A549 (cell line): ENCODE results near the gene CSF3.

Experiments used
- CEBPB ChIP-seq, 2 experiments: fragments of >200 bp in 1 of 2; sonication (Bioruptor Twin) in 1 of 2; formaldehyde crosslinking in 1 of 2; IDR thresholded peaks; 2 replicates each; pipeline ENCODE4 v1.6.1; 2012 to 2016
- CHD4 ChIP-seq: fragments of 200-600 bp; sonication (generic); IDR thresholded peaks from 2 replicates; pipeline ENCODE4 v1.6.1; 2016; ENCODE audit warnings: antibody characterized with exemption, mild to moderate bottlenecking, borderline replicate concordance
- MYC ChIP-seq: IDR thresholded peaks from 2 replicates; pipeline ENCODE4 v1.6.1; 2012; ENCODE audit warnings: mild to moderate bottlenecking, inconsistent platforms, low read length, improper control_type of control experiment, borderline replicate concordance
- POLR2A ChIP-seq: IDR thresholded peaks from 2 replicates; pipeline ENCODE4 v1.6.1; 2012; ENCODE audit warnings: mild to moderate bottlenecking, low read length
- RCOR1 ChIP-seq: fragments of 150-350 bp; IDR thresholded peaks from 2 replicates; pipeline ENCODE4 v1.6.1; 2014; ENCODE audit warnings: antibody characterized with exemption, low read length, low read depth
- SREBF2 ChIP-seq: fragments of 450-650 bp; IDR thresholded peaks from 2 replicates; pipeline ENCODE4 v1.6.1; 2014; ENCODE audit warnings: mild to moderate bottlenecking, moderate library complexity
- ZFP36 ChIP-seq: fragments of 450-650 bp; IDR thresholded peaks from 2 replicates; pipeline ENCODE4 v1.6.1; 2014; ENCODE audit warnings: borderline replicate concordance; ENCODE audit not compliant: partially characterized antibody
- TF ChIP-seq, protein P1 (sequence below): fragments of >200 bp; sonication (Bioruptor Twin); formaldehyde crosslinking; IDR thresholded peaks from 3 replicates; pipeline ENCODE4 v1.5.1; 2016

DNA sequence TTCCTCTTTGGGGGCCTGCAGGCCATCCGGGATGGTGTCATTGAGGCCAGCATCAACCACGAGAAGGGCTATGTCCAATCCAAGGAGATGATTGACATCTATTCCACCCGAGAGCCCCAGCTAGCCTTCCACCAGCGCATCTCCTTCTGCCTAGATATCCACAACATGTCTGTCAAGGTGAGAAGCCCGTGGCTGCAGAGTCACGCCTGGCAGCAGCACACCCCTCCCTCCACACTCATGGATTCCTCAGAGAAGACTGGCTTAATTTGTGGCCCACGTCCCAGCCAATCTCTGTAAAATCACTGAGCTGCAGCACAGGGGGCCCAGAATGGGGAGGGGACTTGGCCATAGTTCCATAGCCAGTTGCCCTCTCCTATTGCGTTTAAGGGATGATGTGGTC lies 19.1 kb upstream of the CSF3 start:
- TF ChIP-seq ZFP36 (no peak), POLR2A (no peak), CEBPB (IDR thresholded peaks at IDR 0.05) (no peak), MYC (no peak), RCOR1 (no peak), SREBF2 (no peak), CHD4 (no peak)
- TF ChIP-seq, protein P1, sequence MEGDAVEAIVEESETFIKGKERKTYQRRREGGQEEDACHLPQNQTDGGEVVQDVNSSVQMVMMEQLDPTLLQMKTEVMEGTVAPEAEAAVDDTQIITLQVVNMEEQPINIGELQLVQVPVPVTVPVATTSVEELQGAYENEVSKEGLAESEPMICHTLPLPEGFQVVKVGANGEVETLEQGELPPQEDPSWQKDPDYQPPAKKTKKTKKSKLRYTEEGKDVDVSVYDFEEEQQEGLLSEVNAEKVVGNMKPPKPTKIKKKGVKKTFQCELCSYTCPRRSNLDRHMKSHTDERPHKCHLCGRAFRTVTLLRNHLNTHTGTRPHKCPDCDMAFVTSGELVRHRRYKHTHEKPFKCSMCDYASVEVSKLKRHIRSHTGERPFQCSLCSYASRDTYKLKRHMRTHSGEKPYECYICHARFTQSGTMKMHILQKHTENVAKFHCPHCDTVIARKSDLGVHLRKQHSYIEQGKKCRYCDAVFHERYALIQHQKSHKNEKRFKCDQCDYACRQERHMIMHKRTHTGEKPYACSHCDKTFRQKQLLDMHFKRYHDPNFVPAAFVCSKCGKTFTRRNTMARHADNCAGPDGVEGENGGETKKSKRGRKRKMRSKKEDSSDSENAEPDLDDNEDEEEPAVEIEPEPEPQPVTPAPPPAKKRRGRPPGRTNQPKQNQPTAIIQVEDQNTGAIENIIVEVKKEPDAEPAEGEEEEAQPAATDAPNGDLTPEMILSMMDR = no peak
